Activated T-cell treated with anti-CD3 and anti-CD28 coated beads, Interleukin-2, amount 50 U/mL, for 72 hours (primary cell): ENCODE results near the gene C5orf58. TPM values are rescaled to one million over a fixed set of nuclear protein-coding genes. Genes with fewer than 3 reads are reported as not detected.

Experiments used
- ATAC-seq, 2 donors: fragments of 150-1000 bp; cut with Tn5 transposase; replicated peaks in 1 of 2; 2 replicates each; pipeline ENCODE4 v1.10.0; 2021; ENCODE audit warnings: moderate library complexity in 2 of 2, mild to moderate bottlenecking in 1 of 2
- DNase-seq, 2 donors: peaks; one replicate each; pipeline ENCODE4 v3.0.0; 2021 to 2022; ENCODE audit warnings: mixed read lengths in 1 of 2
- H3K27ac Mint-ChIP-seq: one replicate; pipeline ENCODE4 v1.8.0; 2022; ENCODE audit warnings: mild to moderate bottlenecking, moderate library complexity, mixed read lengths
- H3K27me3 Mint-ChIP-seq: one replicate; pipeline ENCODE4 v1.8.0; 2022; ENCODE audit warnings: low read depth, mixed read lengths
- H3K36me3 Mint-ChIP-seq, 2 donors: one replicate each; pipeline ENCODE4 v1.8.0; 2022; ENCODE audit warnings: mixed read lengths in 2 of 2, mild to moderate bottlenecking in 1 of 2; ENCODE audit not compliant: insufficient read depth in 2 of 2
- H3K4me1 Mint-ChIP-seq: one replicate; pipeline ENCODE4 v1.8.0; 2022; ENCODE audit warnings: low read depth, mixed read lengths
- H3K4me3 Mint-ChIP-seq, 2 donors: one replicate each; pipeline ENCODE4 v1.8.0; 2022; ENCODE audit warnings: mild to moderate bottlenecking in 2 of 2, mixed read lengths in 2 of 2, moderate library complexity in 2 of 2
- H3K9me3 Mint-ChIP-seq, 2 donors: one replicate each; pipeline ENCODE4 v1.8.0; 2022; ENCODE audit warnings: mixed read lengths in 2 of 2
- total RNA-seq, 2 donors: library from RNA; stranded (reverse); gene quantifications; one replicate each; pipeline ENCODE4 v1.2.3, GENCODE V29; 2022

The C5orf58 gene
- total RNA-seq, 2 donors from 2014 or later = not detected

GRCh38 chr5:170268153-170268689, 35.4 kb downstream of the C5orf58 start:
- Mint-ChIP-seq H3K4me3 (peak overlapping the region; percentile 67 to 91), H3K4me1 (peaks cover 98% of the 10 kb centered on the region), H3K27me3 (no peaks in the 10 kb centered on the region), H3K36me3 (peaks cover 26 to 48% of the 10 kb centered on the region in 2 donors), H3K9me3 (no peaks in the 10 kb centered on the region), H3K27ac (peak overlapping the region; percentile 98)
- ATAC-seq = no peak
- no peak for DNase-seq

DNA sequence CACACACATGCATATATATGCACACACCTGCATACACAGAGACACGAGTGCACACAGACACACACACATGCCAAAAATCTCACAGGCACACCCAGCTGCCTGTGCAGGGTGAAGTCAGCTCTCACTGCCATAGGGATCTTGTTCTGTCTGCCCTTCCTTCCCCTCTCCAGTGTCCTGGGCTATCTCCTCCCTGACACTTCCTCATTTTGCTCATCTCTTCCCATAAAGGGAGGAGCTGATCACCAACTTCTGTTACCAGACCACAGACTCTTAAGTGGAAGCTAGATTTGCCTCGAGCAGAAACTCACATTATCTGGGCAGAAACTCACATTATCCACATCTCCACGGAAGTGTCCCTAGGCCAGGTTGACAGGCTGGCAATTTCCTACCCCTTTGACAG, 36.1 kb downstream of the C5orf58 start:
- H3K27ac Mint-ChIP-seq = peak overlapping the region; percentile 89
- peaks cover 28 to 47% of the 10 kb centered on the region in 2 donors for H3K36me3 Mint-ChIP-seq
- H3K9me3 Mint-ChIP-seq = no peaks in the 10 kb centered on the region
- ATAC-seq (no peak), DNase-seq (no peak)
- H3K27me3 Mint-ChIP-seq = no peaks in the 10 kb centered on the region
- H3K4me1 Mint-ChIP-seq = peaks cover 95% of the 10 kb centered on the region
- peak overlapping the region; percentile 67 to 76 for H3K4me3 Mint-ChIP-seq

- no peaks in the 10 kb centered on the region for H3K27me3 Mint-ChIP-seq
- peak overlapping the region; percentile 89 for H3K27ac Mint-ChIP-seq
- peaks cover 25 to 47% of the 10 kb centered on the region in 2 donors for H3K36me3 Mint-ChIP-seq
- no peaks in the 10 kb centered on the region for H3K9me3 Mint-ChIP-seq
- DNase-seq = peak; percentile 76
- H3K4me3 Mint-ChIP-seq = peak overlapping the region; percentile 67 to 76
- H3K4me1 Mint-ChIP-seq = peaks cover 95% of the 10 kb centered on the region
- ATAC-seq = peak; percentile 83 to 86
Observed at GRCh38 chr5:170269579-170269978, 36.8 kb downstream of the C5orf58 start.

- peak overlapping the region; percentile 88 for H3K27ac Mint-ChIP-seq
- H3K27me3 Mint-ChIP-seq = no peaks in the 10 kb centered on the region
- peak in 1 of 2 donors; percentile 6 for ATAC-seq
- DNase-seq = no peak
- peak overlapping the region; percentile 4 to 68 for H3K4me3 Mint-ChIP-seq
- H3K9me3 Mint-ChIP-seq = no peaks in the 10 kb centered on the region
- H3K4me1 Mint-ChIP-seq = peaks cover 95% of the 10 kb centered on the region
- H3K36me3 Mint-ChIP-seq = peaks cover 25 to 49% of the 10 kb centered on the region in 2 donors
Observed at GRCh38 chr5:170270293-170271069, 37.7 kb downstream of the C5orf58 start.

- Mint-ChIP-seq H3K4me3 (peak overlapping the region; percentile 73 to 84), H3K27me3 (no peaks in the 10 kb centered on the region), H3K36me3 (peaks cover 25 to 44% of the 10 kb centered on the region in 2 donors), H3K4me1 (peaks cover 94% of the 10 kb centered on the region), H3K9me3 (no peaks in the 10 kb centered on the region), H3K27ac (peak overlapping the region; percentile 85)
- peak; percentile 60 to 64 for DNase-seq
- ATAC-seq = peak in 1 of 2 donors; percentile 4
Observed at GRCh38 chr5:170273968-170274710, 41.4 kb downstream of the C5orf58 start.

GRCh38 chr5:170275376-170275994, 42.7 kb downstream of the C5orf58 start:
- H3K4me1 Mint-ChIP-seq = peaks cover 94% of the 10 kb centered on the region
- DNase-seq = no peak
- H3K9me3 Mint-ChIP-seq = no peaks in the 10 kb centered on the region
- peak overlapping the region; percentile 84 to 85 for H3K4me3 Mint-ChIP-seq
- no peak for ATAC-seq
- H3K36me3 Mint-ChIP-seq = peaks cover 20 to 43% of the 10 kb centered on the region in 2 donors
- peak overlapping the region; percentile 98 for H3K27ac Mint-ChIP-seq
- no peaks in the 10 kb centered on the region for H3K27me3 Mint-ChIP-seq

DNA sequence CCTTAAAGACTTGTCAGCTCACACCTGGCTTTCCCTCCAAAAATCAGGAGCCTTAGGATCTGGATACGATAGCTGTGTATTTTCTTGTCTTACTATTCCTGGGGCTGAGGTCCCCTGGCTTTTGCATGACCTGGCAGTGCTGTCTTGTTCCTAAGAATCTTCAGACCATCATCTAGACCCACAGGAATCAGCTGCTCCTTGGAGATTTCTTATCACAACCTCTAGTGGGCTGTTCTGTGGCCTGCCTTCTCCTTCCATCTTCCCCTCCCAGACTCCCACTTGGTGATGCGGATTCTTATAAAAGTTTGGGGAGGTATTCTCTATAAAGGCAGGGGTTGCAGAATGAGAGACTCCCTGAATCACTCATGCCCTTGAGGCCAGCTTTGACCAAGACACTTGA, 43.4 kb downstream of the C5orf58 start:
- no peak for DNase-seq
- ATAC-seq = no peak
- Mint-ChIP-seq H3K27me3 (no peaks in the 10 kb centered on the region), H3K4me1 (peaks cover 94% of the 10 kb centered on the region), H3K36me3 (peaks cover 15 to 42% of the 10 kb centered on the region in 2 donors), H3K27ac (peak overlapping the region; percentile 98), H3K4me3 (peak overlapping the region; percentile 84 to 85), H3K9me3 (no peaks in the 10 kb centered on the region)

- peak overlapping the region; percentile 84 to 87 for H3K4me3 Mint-ChIP-seq
- DNase-seq (no peak), ATAC-seq (no peak)
- no peaks in the 10 kb centered on the region for H3K9me3 Mint-ChIP-seq
- H3K36me3 Mint-ChIP-seq = peaks cover 11 to 34% of the 10 kb centered on the region in 2 donors
- peak overlapping the region; percentile 92 for H3K27ac Mint-ChIP-seq
- H3K4me1 Mint-ChIP-seq = peaks cover 95% of the 10 kb centered on the region
- no peaks in the 10 kb centered on the region for H3K27me3 Mint-ChIP-seq
Observed at GRCh38 chr5:170277867-170278281, 45.1 kb downstream of the C5orf58 start.

DNA sequence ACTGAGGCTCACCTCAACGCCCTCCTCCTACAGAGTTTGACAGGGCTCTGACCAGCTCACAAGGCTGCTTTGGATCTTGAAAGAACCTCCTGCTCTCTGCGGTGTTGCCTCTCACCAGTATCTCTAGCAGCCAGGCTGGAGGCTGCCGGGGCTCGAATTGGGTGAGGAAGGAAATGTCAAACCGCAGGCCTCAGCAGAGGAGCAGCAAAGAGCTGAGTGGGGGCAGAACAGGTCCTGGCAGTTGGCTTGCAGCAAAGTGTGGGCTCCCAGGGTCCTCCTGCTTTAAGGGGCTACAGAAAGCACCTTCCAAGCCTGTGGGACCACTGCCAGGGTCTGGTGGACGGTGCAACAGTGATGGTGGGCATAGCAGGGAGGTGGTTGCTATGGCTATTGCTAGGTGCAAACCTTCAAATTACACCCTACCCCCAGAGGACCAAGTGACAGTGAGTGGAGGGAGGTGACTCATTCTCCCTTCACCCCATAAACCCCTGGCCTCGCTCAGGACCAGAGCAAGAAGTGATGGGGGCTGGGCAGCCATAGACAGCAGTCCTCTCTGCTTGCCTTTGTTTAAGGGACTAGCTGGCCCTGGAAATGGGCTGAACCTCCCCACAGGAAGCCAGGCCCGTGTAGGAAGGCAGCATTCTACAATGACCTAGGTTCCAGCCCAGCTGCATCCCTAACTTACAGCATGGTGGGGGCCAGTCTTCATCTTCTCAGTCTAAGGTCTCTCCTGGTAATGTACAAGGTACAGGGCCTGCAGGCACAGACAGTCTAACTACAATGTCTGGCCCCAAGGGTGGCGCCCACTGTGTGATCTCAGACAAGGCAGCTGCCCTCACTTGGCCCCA, 46.0 kb downstream of the C5orf58 start:
- Mint-ChIP-seq H3K27me3 (no peaks in the 10 kb centered on the region), H3K36me3 (peaks cover 12 to 35% of the 10 kb centered on the region in 2 donors), H3K4me1 (peaks cover 98% of the 10 kb centered on the region), H3K4me3 (peak overlapping the region; percentile 66), H3K27ac (peak overlapping the region; percentile 91), H3K9me3 (no peaks in the 10 kb centered on the region)
- ATAC-seq = peak; percentile 82 to 85
- DNase-seq = peak; percentile 87 to 92

GRCh38 chr5:170279459-170279817, 46.7 kb downstream of the C5orf58 start:
- Mint-ChIP-seq H3K27ac (peak overlapping the region; percentile 91), H3K4me3 (peak overlapping the region; percentile 66), H3K4me1 (peaks cover 97% of the 10 kb centered on the region), H3K9me3 (no peaks in the 10 kb centered on the region), H3K27me3 (no peaks in the 10 kb centered on the region), H3K36me3 (peaks cover 14 to 36% of the 10 kb centered on the region in 2 donors)
- DNase-seq (no peak), ATAC-seq (peak; percentile 1 to 2)

GRCh38 chr5:170280011-170280493, 47.3 kb downstream of the C5orf58 start:
- Mint-ChIP-seq H3K4me1 (peaks cover 97% of the 10 kb centered on the region), H3K4me3 (peak overlapping the region; percentile 66), H3K9me3 (no peaks in the 10 kb centered on the region), H3K27me3 (no peaks in the 10 kb centered on the region), H3K27ac (peak overlapping the region; percentile 91), H3K36me3 (peaks cover 17 to 38% of the 10 kb centered on the region in 2 donors)
- DNase-seq (no peak), ATAC-seq (no peak)

DNA sequence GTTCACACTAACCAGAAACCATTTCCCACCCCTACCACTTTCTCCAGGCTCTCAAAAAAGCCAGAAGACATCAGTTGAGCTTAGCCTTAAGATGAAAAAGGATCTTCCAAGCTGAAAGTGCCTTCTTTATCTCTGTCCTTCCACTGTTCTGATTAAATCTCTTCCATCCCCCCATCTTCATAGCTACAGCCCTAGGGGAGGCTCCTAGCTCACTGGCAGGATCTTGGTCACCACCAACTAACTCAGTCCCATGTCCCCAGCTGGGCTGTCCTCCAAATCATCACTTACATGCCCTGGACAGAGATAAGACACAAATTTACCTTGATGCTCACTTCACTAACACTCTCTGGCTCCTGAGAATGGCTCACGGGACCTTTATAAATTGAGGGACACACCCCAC, 50.5 kb downstream of the C5orf58 start:
- peaks cover 96% of the 10 kb centered on the region for H3K4me1 Mint-ChIP-seq
- ATAC-seq (no peak), DNase-seq (no peak)
- peaks cover 22 to 48% of the 10 kb centered on the region in 2 donors for H3K36me3 Mint-ChIP-seq
- no peaks in the 10 kb centered on the region for H3K27me3 Mint-ChIP-seq
- H3K9me3 Mint-ChIP-seq = no peaks in the 10 kb centered on the region
- H3K4me3 Mint-ChIP-seq = peak overlapping the region; percentile 36 to 64
- peak overlapping the region; percentile 14 for H3K27ac Mint-ChIP-seq
